ENCODE data around the gene PTTG1IP. TPM values are rescaled to one million over a fixed set of nuclear protein-coding genes. Genes with fewer than 3 reads are reported as not detected.

PTTG1IP gene
- total and polyA plus RNA-seq, 2 donors from 2014 or later, result 187 to 378 TPM

GRCh38 chr21:44856131-44856530 lies 17.4 kb downstream of the PTTG1IP start:
- DNase-seq (peak in 1 of 5 donors; percentile 63), FAIRE-seq (no peak)
- Histone ChIP-seq H3K4me1 (ENCODE audit: control insufficient read depth in 2 of 3, insufficient read depth in 2 of 3, low read depth in 1 of 3, low read length in 3 of 3) (peaks cover 0 to 7% (median 0%) of the 10 kb centered on the region in 3 donors), H3K27ac (ENCODE audit: low read depth in 2 of 2, low read length in 2 of 2) (no peak overlapping the region), H3K9me3 (ENCODE audit: control insufficient read depth in 2 of 3, insufficient read depth in 1 of 3, low read length in 3 of 3) (no peaks in the 10 kb centered on the region), H3K4me3 (ENCODE audit: low read length in 3 of 3) (no peak overlapping the region), H3K9ac (ENCODE audit: low read length in 3 of 3) (no peak overlapping the region), H3K36me3 (ENCODE audit: control insufficient read depth in 2 of 3, insufficient read depth in 3 of 3, low read length in 3 of 3) (peaks cover 0 to 44% (median 31%) of the 10 kb centered on the region in 3 donors), H3K27me3 (ENCODE audit: control insufficient read depth, insufficient read depth, low read length) (no peaks in the 10 kb centered on the region)
- TF ChIP-seq CTCF (IDR thresholded peaks at IDR 0.05; ENCODE audit: borderline replicate concordance, extremely low read depth, insufficient read depth), result no peak
- intact Hi-C loops (cut with DNase I), result no loop called here

- DNase-seq (peak in 1 of 5 donors; percentile 51), FAIRE-seq (no peak)
- H3K27me3 ChIP-seq (ENCODE audit: control insufficient read depth, insufficient read depth, low read length), result no peaks in the 10 kb centered on the region
- no peak overlapping the region for H3K9ac ChIP-seq (ENCODE audit: low read length in 3 of 3)
- no peak overlapping the region for H3K4me3 ChIP-seq (ENCODE audit: low read length in 3 of 3)
- H3K27ac ChIP-seq (ENCODE audit: low read depth in 2 of 2, low read length in 2 of 2), result no peak overlapping the region
- no peaks in the 10 kb centered on the region for H3K9me3 ChIP-seq (ENCODE audit: control insufficient read depth in 2 of 3, insufficient read depth in 1 of 3, low read length in 3 of 3)
- peaks cover 0 to 9% (median 0%) of the 10 kb centered on the region in 3 donors for H3K4me1 ChIP-seq (ENCODE audit: control insufficient read depth in 2 of 3, insufficient read depth in 2 of 3, low read depth in 1 of 3, low read length in 3 of 3)
- peaks cover 0 to 49% (median 33%) of the 10 kb centered on the region in 3 donors for H3K36me3 ChIP-seq (ENCODE audit: control insufficient read depth in 2 of 3, insufficient read depth in 3 of 3, low read length in 3 of 3)
- intact Hi-C loops (cut with DNase I), result no loop called here
- no peak for TF ChIP-seq CTCF (IDR thresholded peaks at IDR 0.05; ENCODE audit: borderline replicate concordance, extremely low read depth, insufficient read depth)
These were observed 17.9 kb downstream of the PTTG1IP start for GRCh38 chr21:44855572-44855971.

GRCh38 chr21:44854664-44855446 lies 18.6 kb downstream of the PTTG1IP start:
- DNase-seq (peak in 1 of 5 donors; percentile 67), FAIRE-seq (no peak)
- intact Hi-C loops (cut with DNase I), result no loop called here
- no peak for TF ChIP-seq CTCF (IDR thresholded peaks at IDR 0.05; ENCODE audit: borderline replicate concordance, extremely low read depth, insufficient read depth)
- Histone ChIP-seq H3K27ac (ENCODE audit: low read depth in 2 of 2, low read length in 2 of 2) (no peak overlapping the region), H3K4me1 (ENCODE audit: control insufficient read depth in 2 of 3, insufficient read depth in 2 of 3, low read depth in 1 of 3, low read length in 3 of 3) (peaks cover 0 to 9% (median 5%) of the 10 kb centered on the region in 3 donors), H3K9ac (ENCODE audit: low read length in 3 of 3) (no peak overlapping the region), H3K9me3 (ENCODE audit: control insufficient read depth in 2 of 3, insufficient read depth in 1 of 3, low read length in 3 of 3) (no peaks in the 10 kb centered on the region), H3K4me3 (ENCODE audit: low read length in 3 of 3) (no peak overlapping the region), H3K27me3 (ENCODE audit: control insufficient read depth, insufficient read depth, low read length) (no peaks in the 10 kb centered on the region), H3K36me3 (ENCODE audit: control insufficient read depth in 2 of 3, insufficient read depth in 3 of 3, low read length in 3 of 3) (peaks cover 0 to 56% (median 38%) of the 10 kb centered on the region in 3 donors)
